Mucosa of descending colon (tissue), 3 donors: ENCODE results near the gene BUB1B. TPM values are rescaled to one million over a fixed set of nuclear protein-coding genes. Genes with fewer than 3 reads are reported as not detected.
A peak's percentile ranks its signal among the peaks of the same experiment; 100 is the strongest.

Experiments used
- ATAC-seq: fragments of 200-7000 bp; cut with Tn5 transposase; one replicate; pipeline ENCODE4 v1.9.1; 2020; ENCODE audit warnings: mild to moderate bottlenecking, moderate library complexity
- DNase-seq, 3 donors: peaks; one replicate each; pipeline ENCODE4 v3.0.0-alpha.2; 2020
- H3K36me3 ChIP-seq: fragments of 200-600 bp; one replicate; pipeline ENCODE4 v1.8.0; 2021; ENCODE audit warnings: low read depth, mild to moderate bottlenecking
- H3K4me1 ChIP-seq: fragments of 200-600 bp; one replicate; pipeline ENCODE4 v1.8.0; 2021; ENCODE audit warnings: low read depth, mild to moderate bottlenecking
- H3K4me3 ChIP-seq: fragments of 200-600 bp; one replicate; pipeline ENCODE4 v1.8.0; 2021; ENCODE audit warnings: mild to moderate bottlenecking
- H3K9me3 ChIP-seq: fragments of 200-600 bp; one replicate; pipeline ENCODE4 v1.8.0; 2021; ENCODE audit warnings: mild to moderate bottlenecking
- CTCF ChIP-seq: fragments of 200-600 bp; IDR thresholded peaks from one replicate; pipeline ENCODE4 v1.8.0; 2022; ENCODE audit warnings: antibody characterized with exemption, mild to moderate bottlenecking
- intact Hi-C, 2 donors: fragments of 100-400 bp; cut with DNase I in 1 of 2; cut with micrococcal nuclease in 1 of 2; formaldehyde crosslinking; loops; one replicate each; pipeline versions ENCODE4 v1.11.0 to v1.11.1; 2022; cut with DNase I, micrococcal nuclease
- total RNA-seq, 3 donors: library from RNA; stranded (reverse); fragmentation: NEBNext Ultra II Directional in 2 of 3; extraction: Animal tissue kit (Norgen Biotek cat#: 25700) in 2 of 3; gene quantifications; one replicate each; pipeline versions ENCODE4 v1.2.1 to v1.2.4, GENCODE V29; 2021 to 2023
- donor health status: DM: no; HTN: no; CAD: no; lungs with moderate emphysema.
- donor health status: DM: no; HTN: no; CAD: no.
- donor health status: DM: no; HTN: yes; CAD: no.

Gene BUB1B
- total RNA-seq, 3 donors from 2014 or later, result 5.0 to 13.6 (median 5.1) TPM

DNA sequence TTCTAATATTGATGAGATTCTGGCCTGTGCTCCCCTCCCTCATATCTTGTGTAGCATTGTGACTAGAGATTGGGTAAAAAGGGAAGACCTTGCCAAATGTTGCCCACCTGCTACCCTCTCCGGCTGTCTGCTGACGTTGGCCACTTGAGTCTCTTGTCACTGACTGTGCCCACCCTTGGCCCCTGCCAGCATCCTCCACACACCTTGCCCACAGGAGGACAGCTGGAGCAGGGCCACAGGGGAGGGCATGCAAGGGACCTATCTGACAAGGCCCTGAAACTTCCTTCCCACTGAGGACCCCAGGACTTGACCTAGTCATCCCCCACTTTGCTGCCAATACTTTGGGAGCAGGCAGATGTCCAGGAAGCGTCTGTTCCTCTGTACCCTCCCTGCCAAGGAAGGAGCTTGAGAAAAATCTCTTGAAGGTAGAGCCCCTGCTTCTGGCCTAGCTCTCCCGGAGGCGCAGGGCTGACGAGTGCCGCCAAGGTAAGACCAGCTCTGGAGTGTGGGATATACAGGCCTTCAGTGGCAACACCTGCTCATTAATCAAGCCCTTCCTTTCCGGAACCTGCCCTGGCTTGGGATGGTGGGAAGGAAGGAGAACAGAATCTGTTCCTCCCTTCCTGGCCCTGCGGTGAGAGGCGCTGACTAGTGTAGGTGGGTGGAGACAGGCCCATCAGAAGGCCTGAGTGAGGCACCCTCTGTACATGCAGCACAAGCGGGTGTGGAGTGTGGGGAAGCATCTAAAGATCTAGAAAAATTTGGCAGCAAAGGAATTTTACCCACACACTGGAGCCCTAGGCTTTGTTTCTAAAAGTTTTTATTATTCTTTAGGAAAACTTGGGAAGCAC is 73.1 kb downstream of the BUB1B start:
- Histone ChIP-seq H3K9me3 (no peaks in the 10 kb centered on the region), H3K4me3 (no peak overlapping the region), H3K4me1 (peaks cover 3% of the 10 kb centered on the region), H3K36me3 (no peaks in the 10 kb centered on the region)
- DNase-seq, result no peak
- intact Hi-C loops, result no loop called here
- ATAC-seq, result no peak
- no peak for TF ChIP-seq CTCF

GRCh38 chr15:40234783-40235182 is 73.9 kb downstream of the BUB1B start:
- Histone ChIP-seq H3K4me3 (no peak overlapping the region), H3K36me3 (no peaks in the 10 kb centered on the region), H3K9me3 (no peaks in the 10 kb centered on the region), H3K4me1 (peaks cover 7% of the 10 kb centered on the region)
- intact Hi-C loops, result no loop called here
- DNase-seq (no peak), ATAC-seq (no peak)
- TF ChIP-seq CTCF, result no peak

DNA sequence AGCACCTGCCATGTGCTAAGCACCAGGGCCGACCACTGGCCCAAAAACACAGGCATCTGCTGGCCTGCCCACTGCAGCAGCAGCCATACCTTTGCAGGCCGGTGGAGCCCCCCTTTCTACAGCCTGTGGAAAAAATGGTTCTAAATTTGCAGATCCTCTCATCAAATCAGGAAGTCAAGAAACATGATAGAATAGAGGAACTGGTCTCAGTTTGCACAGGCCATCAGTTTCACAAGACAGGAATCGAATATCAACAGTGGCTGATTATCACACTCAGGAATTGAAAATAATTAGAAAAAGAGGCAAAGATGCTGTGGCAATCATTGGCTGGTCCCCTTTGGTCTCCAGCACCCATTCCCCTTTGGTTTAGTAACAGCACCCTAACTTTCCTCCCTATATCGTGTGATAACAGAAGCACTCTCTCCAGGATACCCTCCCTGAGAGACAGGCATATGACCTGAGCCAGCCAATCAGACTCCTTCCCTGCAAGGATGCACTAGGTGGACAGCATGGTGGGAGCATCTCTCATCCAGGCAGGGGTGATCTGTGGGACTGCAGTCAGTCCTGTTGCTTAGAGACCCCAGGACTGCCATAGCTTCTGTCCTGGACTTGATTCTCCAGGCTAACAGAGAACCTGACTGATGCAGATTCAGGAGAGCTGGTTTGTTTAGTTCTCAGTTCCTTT is 74.5 kb downstream of the BUB1B start:
- intact Hi-C loops, result no loop called here
- no peak overlapping the region for H3K4me3 ChIP-seq
- no peak for TF ChIP-seq CTCF
- DNase-seq, result no peak
- H3K9me3 ChIP-seq, result no peaks in the 10 kb centered on the region
- H3K36me3 ChIP-seq, result no peaks in the 10 kb centered on the region
- no peak for ATAC-seq
- H3K4me1 ChIP-seq, result peaks cover 7% of the 10 kb centered on the region

DNA sequence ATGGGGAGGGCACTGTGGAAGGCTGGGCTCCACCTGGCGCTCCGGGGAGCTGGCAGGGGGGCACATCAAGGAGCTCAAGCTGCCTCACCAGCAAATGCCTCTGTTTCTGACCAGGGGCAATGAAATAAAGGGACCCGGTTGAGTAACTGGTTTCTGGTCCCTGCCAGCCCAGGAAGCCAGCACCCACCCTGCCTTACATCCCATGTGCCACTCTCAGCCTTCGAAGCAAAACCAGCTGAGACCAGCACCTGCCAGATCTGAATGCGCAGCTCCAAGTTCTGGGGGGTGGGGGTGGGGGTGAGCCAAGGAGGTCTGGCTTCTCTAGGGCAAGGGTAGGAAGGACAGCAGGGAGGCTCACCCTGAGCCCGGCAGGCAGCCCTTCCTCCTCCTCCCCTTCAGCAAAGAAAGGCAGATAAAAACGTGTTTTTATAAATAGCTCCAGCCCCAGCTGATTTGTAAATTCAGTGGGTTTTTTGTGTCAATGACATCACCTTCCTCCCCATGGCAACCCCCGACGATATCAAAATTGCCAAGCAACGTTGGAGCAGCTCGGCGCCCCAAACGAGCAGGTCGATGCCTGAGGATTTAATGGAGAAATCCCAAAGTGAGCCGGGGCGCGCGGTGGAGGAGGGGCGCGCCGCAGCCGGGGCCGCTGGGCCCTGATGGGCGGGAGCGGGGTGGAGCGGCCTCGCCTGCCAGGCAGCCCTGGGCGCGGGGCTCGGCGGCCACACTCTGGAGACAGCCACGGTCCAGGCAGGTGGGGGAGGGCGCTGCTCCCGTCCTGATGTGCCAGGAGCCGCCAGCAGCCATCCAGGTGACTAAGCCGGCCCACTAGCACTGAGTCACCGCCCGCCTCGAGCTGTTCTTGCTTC is 77.9 kb downstream of the BUB1B start, which contains the start of gene PAK6:
Gene PAK6, plus strand, starts transcription at position 532 of the 872 bp plus-strand sequence. CDS start 25,723 bp downstream, outside the sequence.
- TF ChIP-seq CTCF, result no peak
- no peaks in the 10 kb centered on the region for H3K36me3 ChIP-seq
- H3K4me3 ChIP-seq, result no peak within 1 kb of the TSS
- intact Hi-C loops, result no loop called here
- ATAC-seq, result peak; percentile 84
- peaks cover 7% of the 10 kb centered on the region for H3K4me1 ChIP-seq
- DNase-seq, result peak; percentile 39 to 65 (median 64)
- H3K9me3 ChIP-seq, result no peaks in the 10 kb centered on the region

DNA sequence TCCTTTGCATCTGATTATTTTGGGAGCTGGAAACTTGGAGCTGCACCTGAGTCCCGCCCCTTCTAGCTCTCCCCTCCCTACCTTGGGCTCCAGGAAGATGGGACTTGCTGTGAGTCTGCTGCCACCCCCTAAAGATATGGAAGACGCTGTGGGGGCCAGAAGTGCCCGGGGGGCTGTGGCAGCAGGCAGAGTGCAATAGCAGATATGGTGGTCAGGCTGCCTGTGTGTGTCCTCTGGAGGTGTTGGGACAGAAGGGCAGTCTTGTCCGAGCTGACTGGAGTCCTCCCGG is 78.5 kb downstream of the BUB1B start:
- Histone ChIP-seq H3K36me3 (no peaks in the 10 kb centered on the region), H3K4me1 (peaks cover 7% of the 10 kb centered on the region), H3K4me3 (no peak overlapping the region), H3K9me3 (no peaks in the 10 kb centered on the region)
- no peak for TF ChIP-seq CTCF
- intact Hi-C loops, result no loop called here
- DNase-seq (no peak), ATAC-seq (no peak)
